Astrocyte (in vitro differentiated cells and primary cell): ENCODE measurements around the gene UBD. TPM values are rescaled to one million over a fixed set of nuclear protein-coding genes. Genes with fewer than 3 reads are reported as not detected.

Experiments
- DNase-seq: peaks from one replicate; pipeline ENCODE4 v3.0.0-alpha.2; 2010; ENCODE audit warnings: low read depth
- FAIRE-seq: peaks from 2 replicates; lab custom pipeline; 2011; peaks lifted over from hg19 to GRCh38; lab: Jason Lieb, UNC
- H2AFZ ChIP-seq: 2 replicates; pipeline ENCODE4 v1.6.0; 2012; ENCODE audit warnings: low read depth, low read length, inconsistent platforms
- H3K27ac ChIP-seq: 2 replicates; pipeline ENCODE4 v1.5.1; 2011; ENCODE audit warnings: low read depth, low read length, inconsistent platforms
- H3K27me3 ChIP-seq: 2 replicates; pipeline ENCODE4 v1.6.0; 2011; ENCODE audit warnings: low read length, inconsistent platforms; ENCODE audit not compliant: insufficient read depth
- H3K36me3 ChIP-seq: 2 replicates; pipeline ENCODE4 v1.5.1; 2011; ENCODE audit warnings: low read length, inconsistent platforms; ENCODE audit not compliant: insufficient read depth
- H3K4me1 ChIP-seq: 2 replicates; pipeline ENCODE4 v1.5.1; 2011; ENCODE audit warnings: low read length, inconsistent platforms; ENCODE audit not compliant: insufficient read depth
- H3K4me2 ChIP-seq: 2 replicates; pipeline ENCODE4 v1.6.0; 2012; ENCODE audit warnings: low read length, inconsistent platforms
- H3K4me3 ChIP-seq: 2 replicates; pipeline ENCODE4 v1.5.1; 2011; ENCODE audit warnings: low read depth, mild to moderate bottlenecking, low read length, inconsistent platforms; ENCODE audit not compliant: insufficient read depth
- H3K79me2 ChIP-seq: 2 replicates; pipeline ENCODE4 v1.6.0; 2012; ENCODE audit warnings: mild to moderate bottlenecking, low read length, inconsistent platforms; ENCODE audit not compliant: insufficient read depth
- H3K9ac ChIP-seq: 2 replicates; pipeline ENCODE4 v1.6.0; 2012; ENCODE audit warnings: mild to moderate bottlenecking, low read length, inconsistent platforms
- H3K9me3 ChIP-seq: 2 replicates; pipeline ENCODE4 v1.5.1; 2012; ENCODE audit warnings: low read depth, mild to moderate bottlenecking, low read length, inconsistent platforms; ENCODE audit not compliant: insufficient read depth
- H4K20me1 ChIP-seq: 2 replicates; pipeline ENCODE4 v1.6.0; 2012; ENCODE audit warnings: low read length, inconsistent platforms; ENCODE audit not compliant: insufficient read depth
- H3K27ac Mint-ChIP-seq: one replicate; pipeline ENCODE4 v1.8.0; 2021; ENCODE audit warnings: mild to moderate bottlenecking, mixed read lengths; ENCODE audit not compliant: unreplicated experiment
- H3K27me3 Mint-ChIP-seq: one replicate; pipeline ENCODE4 v1.8.0; 2021; ENCODE audit warnings: low read depth, mixed read lengths; ENCODE audit not compliant: unreplicated experiment
- H3K36me3 Mint-ChIP-seq: one replicate; pipeline ENCODE4 v1.8.0; 2021; ENCODE audit warnings: low read depth, mixed read lengths; ENCODE audit not compliant: unreplicated experiment
- H3K4me1 Mint-ChIP-seq: one replicate; pipeline ENCODE4 v1.8.0; 2021; ENCODE audit warnings: low read depth, mixed read lengths; ENCODE audit not compliant: unreplicated experiment
- H3K4me3 Mint-ChIP-seq: one replicate; pipeline ENCODE4 v1.8.0; 2021; ENCODE audit warnings: mild to moderate bottlenecking, moderate library complexity, mixed read lengths; ENCODE audit not compliant: unreplicated experiment
- H3K9me3 Mint-ChIP-seq: one replicate; pipeline ENCODE4 v1.8.0; 2021; ENCODE audit warnings: mild to moderate bottlenecking, mixed read lengths; ENCODE audit not compliant: unreplicated experiment
- CTCF ChIP-seq: IDR thresholded peaks from 2 replicates; pipeline ENCODE4 v1.5.1; 2011; ENCODE audit warnings: low read depth, mild to moderate bottlenecking, inconsistent platforms, low read length, moderate library complexity; ENCODE audit not compliant: insufficient read depth
- EZH2 ChIP-seq: IDR thresholded peaks from 2 replicates; pipeline ENCODE4 v1.6.1; 2012; ENCODE audit warnings: mild to moderate bottlenecking, low read length, inconsistent platforms; ENCODE audit not compliant: insufficient read depth
- total RNA-seq: library from RNA; stranded (reverse); gene quantifications from 2 replicates; pipeline ENCODE4 v1.2.1, GENCODE V29; 2021

UBD gene
- total RNA-seq, 1 donor from 2014 or later, result 9.9 TPM

DNA sequence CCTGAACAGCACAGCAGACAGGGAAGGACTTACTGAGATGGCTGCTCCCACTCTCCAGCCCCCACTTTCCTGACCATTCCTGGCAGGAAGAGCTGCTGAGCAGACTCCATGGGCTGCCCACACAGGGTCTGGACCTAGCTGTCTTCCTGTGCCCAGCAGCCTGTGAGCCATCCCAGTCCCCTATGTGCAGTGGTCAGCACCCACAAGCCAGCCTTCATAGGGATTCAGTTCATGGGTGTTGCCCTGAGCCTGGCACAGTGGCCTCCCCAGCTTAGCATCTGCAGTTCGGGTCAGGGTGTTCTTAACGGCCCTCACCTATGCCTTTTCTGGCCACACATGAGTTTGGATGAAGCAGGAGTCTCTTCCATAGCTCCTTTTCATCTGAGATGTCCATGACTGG lies 32.0 kb downstream of the UBD start:
- Histone ChIP-seq H3K36me3 (no peaks in the 10 kb centered on the region), H4K20me1 (no peaks in the 10 kb centered on the region), H3K4me3 (no peak overlapping the region), H3K9me3 (peaks cover 4% of the 10 kb centered on the region), H3K27ac (no peak overlapping the region), H3K79me2 (no peaks in the 10 kb centered on the region), H3K27me3 (no peaks in the 10 kb centered on the region), H3K4me1 (no peaks in the 10 kb centered on the region), H3K4me2 (no peak overlapping the region), H3K9ac (no peak overlapping the region), H2AFZ (no peak overlapping the region)
- TF ChIP-seq EZH2 (no peak), CTCF (no peak)
- Mint-ChIP-seq H3K27me3 (peaks cover 5% of the 10 kb centered on the region), H3K4me3 (no peak overlapping the region), H3K9me3 (peaks cover 3% of the 10 kb centered on the region), H3K36me3 (peaks cover 2% of the 10 kb centered on the region), H3K4me1 (peaks cover 9% of the 10 kb centered on the region), H3K27ac (no peak overlapping the region)
- FAIRE-seq (no peak), DNase-seq (no peak)

DNA sequence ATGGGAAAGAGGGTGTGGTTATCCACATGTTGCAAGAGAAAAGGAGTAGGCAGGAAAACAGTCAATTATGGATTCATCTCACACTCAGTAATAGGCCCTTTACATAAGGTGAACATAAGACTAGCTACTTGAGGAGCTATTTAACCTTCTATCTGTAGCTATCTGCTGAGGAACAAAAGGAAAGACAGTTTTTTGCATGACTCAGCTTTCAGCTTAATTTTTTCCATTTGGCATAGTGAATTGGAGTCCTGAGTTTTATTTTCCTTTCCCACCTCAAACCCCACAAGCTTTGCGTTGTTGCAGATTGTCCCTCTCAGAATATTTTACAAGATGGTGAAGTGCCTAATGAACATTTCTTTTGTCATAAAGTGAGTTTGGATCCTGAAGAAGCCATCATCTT lies 32.4 kb downstream of the UBD start:
- H3K4me3 ChIP-seq, result no peak overlapping the region
- H3K36me3 ChIP-seq, result no peaks in the 10 kb centered on the region
- TF ChIP-seq CTCF (no peak), EZH2 (no peak)
- no peaks in the 10 kb centered on the region for H3K79me2 ChIP-seq
- no peak overlapping the region for H3K27ac Mint-ChIP-seq
- H3K9me3 ChIP-seq, result no peaks in the 10 kb centered on the region
- no peaks in the 10 kb centered on the region for H4K20me1 ChIP-seq
- peaks cover 5% of the 10 kb centered on the region for H3K27me3 Mint-ChIP-seq
- H3K36me3 Mint-ChIP-seq, result peaks cover 2% of the 10 kb centered on the region
- FAIRE-seq (no peak), DNase-seq (no peak)
- peaks cover 3% of the 10 kb centered on the region for H3K9me3 Mint-ChIP-seq
- H3K9ac ChIP-seq, result no peak overlapping the region
- H3K4me1 ChIP-seq, result no peaks in the 10 kb centered on the region
- peaks cover 9% of the 10 kb centered on the region for H3K4me1 Mint-ChIP-seq
- no peak overlapping the region for H2AFZ ChIP-seq
- no peak overlapping the region for H3K27ac ChIP-seq
- H3K27me3 ChIP-seq, result no peaks in the 10 kb centered on the region
- H3K4me3 Mint-ChIP-seq, result no peak overlapping the region
- no peak overlapping the region for H3K4me2 ChIP-seq

- no peak overlapping the region for H3K4me3 ChIP-seq
- H3K9me3 Mint-ChIP-seq, result peaks cover 4% of the 10 kb centered on the region
- H3K9ac ChIP-seq, result no peak overlapping the region
- H3K36me3 ChIP-seq, result no peaks in the 10 kb centered on the region
- DNase-seq (no peak), FAIRE-seq (no peak)
- H3K27ac ChIP-seq, result no peak overlapping the region
- H2AFZ ChIP-seq, result no peak overlapping the region
- H3K4me2 ChIP-seq, result no peak overlapping the region
- peaks cover 2% of the 10 kb centered on the region for H3K36me3 Mint-ChIP-seq
- peaks cover 6% of the 10 kb centered on the region for H3K4me1 Mint-ChIP-seq
- H4K20me1 ChIP-seq, result no peaks in the 10 kb centered on the region
- no peaks in the 10 kb centered on the region for H3K4me1 ChIP-seq
- no peaks in the 10 kb centered on the region for H3K79me2 ChIP-seq
- no peak overlapping the region for H3K27ac Mint-ChIP-seq
- H3K27me3 Mint-ChIP-seq, result peaks cover 4% of the 10 kb centered on the region
- H3K27me3 ChIP-seq, result no peaks in the 10 kb centered on the region
- no peak for TF ChIP-seq EZH2
- TF ChIP-seq CTCF, result no peak
- H3K4me3 Mint-ChIP-seq, result no peak overlapping the region
- no peaks in the 10 kb centered on the region for H3K9me3 ChIP-seq
Measured at GRCh38 chr6:29525311-29525639, 34.3 kb downstream of the UBD start.
